Aorta (tissue), 5 donors: ENCODE measurements around the gene SUSD1. TPM values are rescaled to one million over a fixed set of nuclear protein-coding genes. Genes with fewer than 3 reads are reported as not detected.

Experiments
- ATAC-seq: fragments of 200-7000 bp; cut with Tn5 transposase; one replicate; pipeline ENCODE4 v1.9.1; 2022; ENCODE audit warnings: moderate library complexity; ENCODE audit not compliant: low FRiP score
- DNase-seq, 2 donors: peaks; one replicate each; pipeline ENCODE4 v3.0.0-alpha.2; 2020
- H3K27ac ChIP-seq, 2 donors: one replicate each; pipeline ENCODE4 v1.5.1; 2013; ENCODE audit warnings: low read length in 2 of 2, mild to moderate bottlenecking in 2 of 2, moderate library complexity in 2 of 2, control low read depth in 1 of 2, inconsistent platforms in 1 of 2, low read depth in 1 of 2
- H3K27me3 ChIP-seq, 2 donors: one replicate each; pipeline ENCODE4 v1.6.1; 2013; ENCODE audit warnings: control low read depth in 1 of 2, low read length in 1 of 2, mild to moderate bottlenecking in 1 of 2, moderate library complexity in 1 of 2; ENCODE audit not compliant: insufficient read depth in 2 of 2, control insufficient read depth in 1 of 2
- H3K36me3 ChIP-seq, 2 donors: one replicate each; pipeline ENCODE4 v1.6.1; 2013; ENCODE audit warnings: control low read depth in 1 of 2, low read length in 1 of 2, mild to moderate bottlenecking in 1 of 2; ENCODE audit not compliant: insufficient read depth in 2 of 2, control insufficient read depth in 1 of 2
- H3K4me1 ChIP-seq, 2 donors: one replicate each; pipeline ENCODE4 v1.6.1; 2013; ENCODE audit warnings: low read length in 2 of 2, control low read depth in 1 of 2, mild to moderate bottlenecking in 1 of 2, moderate library complexity in 1 of 2; ENCODE audit not compliant: insufficient read depth in 2 of 2, control insufficient read depth in 1 of 2
- H3K4me3 ChIP-seq, 2 donors: one replicate each; pipeline ENCODE4 v1.5.1; 2013; ENCODE audit warnings: low read length in 2 of 2, control low read depth in 1 of 2, mild to moderate bottlenecking in 1 of 2
- H3K9me3 ChIP-seq: one replicate; pipeline ENCODE4 v1.6.1; 2013; ENCODE audit warnings: mild to moderate bottlenecking, low read length; ENCODE audit not compliant: control insufficient read depth
- WGBS, 2 donors: extraction: QIAGEN DNeasy Blood & Tissue Kit; methylation state at CpG; one replicate each; pipeline ENCODE4 v1.1.7; 2013; 5-methylcytosine and 5-hydroxymethylcytosine counted together
- intact Hi-C, 2 donors: fragments of 100-400 bp; cut with DNase I; formaldehyde crosslinking; loops; one replicate each; pipeline versions ENCODE4 v1.14.2 to v1.15.0; 2022
- long read RNA-seq, 2 donors: library from polyadenylated mRNA; unstranded; transcript quantifications; one replicate each; pipeline ENCODE4 v2.0.0, GENCODE V29; 2020 to 2021
- polyA plus RNA-seq, 2 donors: library from polyadenylated mRNA; stranded (reverse); fragments of 200-250 nt; gene quantifications; one replicate each; pipeline ENCODE4 v1.2.3, GENCODE V29; 2013
- total RNA-seq, 2 donors: library from RNA; stranded (reverse); fragmentation: NEBNext Ultra II Directional; extraction: Animal tissue kit (Norgen Biotek cat#: 25700); gene quantifications; one replicate each; pipeline ENCODE4 v1.2.1, GENCODE V29; 2021
- donor health status: healthy with polysubstance abuse.
- donor health status: Bipolar disorder and iron deficiency.
- donor health status: DM: no; HTN: no; CAD: no.
- donor health status: DM: no; HTN: no; CAD: no.
- donor health status: DM: yes; HTN: yes; CAD: no.

The SUSD1 gene
- total RNA-seq: 10 to 100 TPM; 13.9 to 14.3 TPM
- 1 to 10 TPM; 3.4 to 4.1 TPM for polyA plus RNA-seq
- long read RNA-seq, donor 1, partial matches to known transcripts: 6 of 8 reads
- long read RNA-seq, donor 1, other reads (novel, unspliced or antisense): 2 of 8 reads
- long read RNA-seq, donor 2, partial matches to known transcripts: 2 of 8 reads
- long read RNA-seq, donor 2, other reads (novel, unspliced or antisense): 3 of 8 reads

- no peaks in the 10 kb centered on the region for H3K27me3 ChIP-seq
- H3K4me3 ChIP-seq: peak within 1 kb of the TSS; percentile 83 to 97
- intact Hi-C loops: loop anchor here in 1 of 2 donors (10.0 kb wide), 1 partner anchor 160 kb away; the partner anchor contains the start of gene PTBP3
- H3K27ac ChIP-seq: no peak within 1 kb of the TSS
- WGBS, 2 donors: 3% methylated on average over 74 to 88 of the region's 88 CpGs
- no peaks in the 10 kb centered on the region for H3K9me3 ChIP-seq
- DNase-seq (peak; percentile 59 to 83), ATAC-seq (peak; percentile 42)
- H3K4me1 ChIP-seq: peaks cover 0 to 2% of the 10 kb centered on the region in 2 donors
- H3K36me3 ChIP-seq: no peaks in the 10 kb centered on the region
Observed at GRCh38 chr9:112174965-112175795, at the start of gene SUSD1. Gene SUSD1 (minus strand): TSS chr9:112175297. CDS start chr9:112175235, 62 bp downstream.

GRCh38 chr9:112224401-112225289 lies 49.5 kb upstream of the SUSD1 start:
- Histone ChIP-seq H3K27me3 (no peaks in the 10 kb centered on the region), H3K27ac (no peak overlapping the region), H3K36me3 (peaks cover 0 to 2% of the 10 kb centered on the region in 2 donors), H3K4me1 (no peaks in the 10 kb centered on the region), H3K9me3 (no peaks in the 10 kb centered on the region), H3K4me3 (no peak overlapping the region)
- no peak for DNase-seq
- 90 to 96% methylated on average over 4 of the region's 4 CpGs for WGBS, 2 donors
- no peak for ATAC-seq
- intact Hi-C loops: no loop called here

- Histone ChIP-seq H3K4me1 (no peaks in the 10 kb centered on the region), H3K9me3 (no peaks in the 10 kb centered on the region), H3K4me3 (no peak overlapping the region), H3K27me3 (no peaks in the 10 kb centered on the region), H3K27ac (no peak overlapping the region), H3K36me3 (peaks cover 0 to 2% of the 10 kb centered on the region in 2 donors)
- intact Hi-C loops: no loop called here
- DNase-seq: no peak
- no peak for ATAC-seq
- 89 to 92% methylated on average over 3 of the region's 3 CpGs for WGBS, 2 donors
Observed at GRCh38 chr9:112218908-112219307, 43.8 kb upstream of the SUSD1 start.

GRCh38 chr9:112212926-112213325 lies 37.8 kb upstream of the SUSD1 start:
- intact Hi-C loops: no loop called here
- H3K4me3 ChIP-seq: no peak overlapping the region
- DNase-seq (no peak), ATAC-seq (no peak)
- no peaks in the 10 kb centered on the region for H3K27me3 ChIP-seq
- no peaks in the 10 kb centered on the region for H3K9me3 ChIP-seq
- no peak overlapping the region for H3K27ac ChIP-seq
- no peaks in the 10 kb centered on the region for H3K4me1 ChIP-seq
- peaks cover 5 to 7% of the 10 kb centered on the region in 2 donors for H3K36me3 ChIP-seq
- WGBS, 2 donors: 92 to 96% methylated on average over 2 of the region's 2 CpGs

- H3K27me3 ChIP-seq: no peaks in the 10 kb centered on the region
- no peaks in the 10 kb centered on the region for H3K4me1 ChIP-seq
- 95 to 97% methylated on average over 1 of the region's 1 CpG for WGBS, 2 donors
- H3K9me3 ChIP-seq: no peaks in the 10 kb centered on the region
- intact Hi-C loops: no loop called here
- peaks cover 5 to 7% of the 10 kb centered on the region in 2 donors for H3K36me3 ChIP-seq
- H3K27ac ChIP-seq: no peak overlapping the region
- ATAC-seq (no peak), DNase-seq (no peak)
- H3K4me3 ChIP-seq: no peak overlapping the region
Observed at GRCh38 chr9:112207451-112207850, 32.4 kb upstream of the SUSD1 start.

- ATAC-seq (no peak), DNase-seq (no peak)
- Histone ChIP-seq H3K36me3 (no peaks in the 10 kb centered on the region), H3K4me3 (no peak overlapping the region), H3K4me1 (no peaks in the 10 kb centered on the region), H3K27me3 (no peaks in the 10 kb centered on the region), H3K9me3 (no peaks in the 10 kb centered on the region), H3K27ac (no peak overlapping the region)
- 52 to 59% methylated on average over 2 of the region's 2 CpGs for WGBS, 2 donors
- intact Hi-C loops: no loop called here
Observed at GRCh38 chr9:112203536-112203935, 28.4 kb upstream of the SUSD1 start.

GRCh38 chr9:112200711-112201110 lies 25.6 kb upstream of the SUSD1 start:
- H3K36me3 ChIP-seq: no peaks in the 10 kb centered on the region
- 91 to 94% methylated on average over 5 of the region's 5 CpGs for WGBS, 2 donors

GRCh38 chr9:112198646-112199045 lies 23.5 kb upstream of the SUSD1 start:
- intact Hi-C loops: no loop called here
- Histone ChIP-seq H3K4me1 (peaks cover 0 to 3% of the 10 kb centered on the region in 2 donors), H3K27me3 (no peaks in the 10 kb centered on the region), H3K27ac (no peak overlapping the region), H3K4me3 (no peak overlapping the region), H3K9me3 (no peaks in the 10 kb centered on the region), H3K36me3 (no peaks in the 10 kb centered on the region)
- DNase-seq (no peak), ATAC-seq (no peak)
- WGBS, 2 donors: 72% methylated on average over 4 of the region's 4 CpGs

More at GRCh38 chr9:112200711-112201110, 25.6 kb upstream of the SUSD1 start:
- DNase-seq: no peak
- intact Hi-C loops: no loop called here
- Histone ChIP-seq H3K9me3 (no peaks in the 10 kb centered on the region), H3K4me1 (no peaks in the 10 kb centered on the region), H3K4me3 (no peak overlapping the region), H3K27ac (no peak overlapping the region), H3K27me3 (no peaks in the 10 kb centered on the region)
- no peak for ATAC-seq
